Measurements from ENCODE around the gene TSPAN18.

The TSPAN18 gene

GRCh38 chr11:44775366-44775984 lies 48.7 kb downstream of the TSPAN18 start:
- FAIRE-seq, result no peak
- DNase-seq (ENCODE audit: insufficient read length), result peak; percentile 50
- no peak for TF ChIP-seq TAF1 (IDR thresholded peaks at IDR 0.05; ENCODE audit: borderline replicate concordance, low read depth, low read length)
- no peak for TF ChIP-seq POLR2AphosphoS5 (IDR thresholded peaks at IDR 0.05; ENCODE audit: low read depth, low read length)
- TF ChIP-seq POLR2A (IDR thresholded peaks at IDR 0.05; ENCODE audit: low read depth, low read length), result no peak

GRCh38 chr11:44775985-44776446 lies 49.3 kb downstream of the TSPAN18 start:
- TF ChIP-seq POLR2A (IDR thresholded peaks at IDR 0.05; ENCODE audit: low read depth, low read length), result no peak
- no peak for TF ChIP-seq TAF1 (IDR thresholded peaks at IDR 0.05; ENCODE audit: borderline replicate concordance, low read depth, low read length)
- no peak for TF ChIP-seq POLR2AphosphoS5 (IDR thresholded peaks at IDR 0.05; ENCODE audit: low read depth, low read length)
- no peak for DNase-seq (ENCODE audit: insufficient read length)
- FAIRE-seq, result no peak

GRCh38 chr11:44776551-44777208 lies 49.9 kb downstream of the TSPAN18 start:
- TF ChIP-seq POLR2A (IDR thresholded peaks at IDR 0.05; ENCODE audit: low read depth, low read length), result no peak
- no peak for TF ChIP-seq TAF1 (IDR thresholded peaks at IDR 0.05; ENCODE audit: borderline replicate concordance, low read depth, low read length)
- TF ChIP-seq POLR2AphosphoS5 (IDR thresholded peaks at IDR 0.05; ENCODE audit: low read depth, low read length), result no peak
- DNase-seq (ENCODE audit: insufficient read length) (no peak), FAIRE-seq (peak; percentile 57)

- TF ChIP-seq TAF1 (IDR thresholded peaks at IDR 0.05; ENCODE audit: borderline replicate concordance, low read depth, low read length) (no peak), POLR2AphosphoS5 (IDR thresholded peaks at IDR 0.05; ENCODE audit: low read depth, low read length) (no peak), POLR2A (IDR thresholded peaks at IDR 0.05; ENCODE audit: low read depth, low read length) (no peak)
- no peak for FAIRE-seq
- no peak for DNase-seq (ENCODE audit: insufficient read length)
Measured at GRCh38 chr11:44777209-44778194, 50.7 kb downstream of the TSPAN18 start.

- DNase-seq (ENCODE audit: insufficient read length), result no peak
- no peak for FAIRE-seq
Measured at GRCh38 chr11:44778195-44779100, 51.7 kb downstream of the TSPAN18 start.

GRCh38 chr11:44779736-44780520 lies 53.2 kb downstream of the TSPAN18 start:
- no peak for DNase-seq (ENCODE audit: insufficient read length)
- FAIRE-seq, result no peak

More at GRCh38 chr11:44778195-44779100, 51.7 kb downstream of the TSPAN18 start:
- TF ChIP-seq POLR2AphosphoS5 (IDR thresholded peaks at IDR 0.05; ENCODE audit: low read depth, low read length) (no peak), TAF1 (IDR thresholded peaks at IDR 0.05; ENCODE audit: borderline replicate concordance, low read depth, low read length) (no peak), POLR2A (IDR thresholded peaks at IDR 0.05; ENCODE audit: low read depth, low read length) (no peak)

GRCh38 chr11:44780940-44781631 lies 54.3 kb downstream of the TSPAN18 start:
- FAIRE-seq (no peak), DNase-seq (ENCODE audit: insufficient read length) (no peak)
- TF ChIP-seq POLR2AphosphoS5 (IDR thresholded peaks at IDR 0.05; ENCODE audit: low read depth, low read length) (no peak), TAF1 (IDR thresholded peaks at IDR 0.05; ENCODE audit: borderline replicate concordance, low read depth, low read length) (no peak)

More at GRCh38 chr11:44779736-44780520, 53.2 kb downstream of the TSPAN18 start:
- TF ChIP-seq POLR2A (IDR thresholded peaks at IDR 0.05; ENCODE audit: low read depth, low read length) (no peak), POLR2AphosphoS5 (IDR thresholded peaks at IDR 0.05; ENCODE audit: low read depth, low read length) (no peak), TAF1 (IDR thresholded peaks at IDR 0.05; ENCODE audit: borderline replicate concordance, low read depth, low read length) (no peak)

GRCh38 chr11:44781655-44782054 lies 54.9 kb downstream of the TSPAN18 start:
- DNase-seq (ENCODE audit: insufficient read length) (no peak), FAIRE-seq (no peak)
- TF ChIP-seq TAF1 (IDR thresholded peaks at IDR 0.05; ENCODE audit: borderline replicate concordance, low read depth, low read length), result no peak
- TF ChIP-seq POLR2AphosphoS5 (IDR thresholded peaks at IDR 0.05; ENCODE audit: low read depth, low read length), result no peak
- no peak for TF ChIP-seq POLR2A (IDR thresholded peaks at IDR 0.05; ENCODE audit: low read depth, low read length)

GRCh38 chr11:44782478-44782877 lies 55.7 kb downstream of the TSPAN18 start:
- TF ChIP-seq TAF1 (IDR thresholded peaks at IDR 0.05; ENCODE audit: borderline replicate concordance, low read depth, low read length) (no peak), POLR2A (IDR thresholded peaks at IDR 0.05; ENCODE audit: low read depth, low read length) (no peak), POLR2AphosphoS5 (IDR thresholded peaks at IDR 0.05; ENCODE audit: low read depth, low read length) (no peak)
- DNase-seq (ENCODE audit: insufficient read length) (no peak), FAIRE-seq (no peak)
